H4 (cell line): ENCODE data around the gene TIMM13. TPM values are rescaled to one million over a fixed set of nuclear protein-coding genes. Genes with fewer than 3 reads are reported as not detected.
"Not testable (repeated sequence)": the region's sequence is repeated elsewhere in the genome, so short reads cannot be mapped to it uniquely, and the experiment has no call there.

Source experiments
- DNase-seq: peaks from one replicate; pipeline ENCODE4 v3.0.0-alpha.2; 2015; ENCODE audit warnings: low spot score
- total RNA-seq: library from RNA; depleted of rRNA; stranded (reverse); fragments of >200 nt; shearing (Covaris generic); gene quantifications from 2 replicates; pipeline ENCODE4 v1.2.3, GENCODE V29; 2014; rRNA removed

Gene TIMM13
- 39.9 and 40.8 TPM in 2 replicates for total RNA-seq

GRCh38 chr19:2427429-2428320 is at the start of gene TIMM13:
Gene TIMM13, minus strand, starts transcription at chr19:2427586. Its CDS starts 53 bp downstream, at chr19:2427533.
- DNase-seq, result peak; percentile 93

DNA sequence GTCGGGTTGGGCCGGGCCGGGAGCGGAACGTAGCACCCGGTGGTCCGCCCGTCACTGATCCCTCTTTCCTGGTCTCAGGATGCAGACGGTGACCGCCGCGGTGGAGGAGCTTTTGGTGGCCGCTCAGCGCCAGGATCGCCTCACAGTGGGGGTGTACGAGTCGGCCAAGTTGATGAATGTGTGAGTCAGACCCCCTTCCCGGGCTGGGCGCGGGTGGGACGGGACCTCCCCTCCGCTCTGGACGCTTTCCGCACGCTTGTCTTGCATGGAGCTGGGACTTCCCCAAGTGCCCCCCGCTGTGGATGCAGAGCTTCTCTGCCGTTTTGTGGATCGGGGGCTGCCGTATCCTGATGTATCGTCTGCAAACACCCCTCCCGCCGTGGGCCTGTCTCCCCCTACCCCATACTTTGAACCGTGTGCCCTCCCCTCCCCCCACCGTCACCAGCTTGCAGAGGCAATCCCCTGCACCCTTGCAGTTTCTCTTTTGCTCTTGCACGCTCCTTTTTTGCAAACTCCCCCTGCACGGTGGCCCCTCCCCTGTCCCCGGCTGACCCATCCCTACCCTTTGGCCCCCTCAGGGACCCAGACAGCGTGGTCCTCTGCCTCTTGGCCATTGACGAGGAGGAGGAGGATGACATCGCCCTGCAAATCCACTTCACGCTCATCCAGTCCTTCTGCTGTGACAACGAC is 49.2 kb upstream of the TIMM13 start:
- DNase-seq, result no peak

- peak; percentile 96 for DNase-seq
These were observed 48.5 kb upstream of the TIMM13 start, which contains the start of gene GADD45B for GRCh38 chr19:2475702-2476450. Gene GADD45B, plus strand, starts transcription at chr19:2476127. Its CDS starts 232 bp downstream, at chr19:2476359.

- peak; percentile 54 for DNase-seq
These were observed 47.8 kb upstream of the TIMM13 start for GRCh38 chr19:2475018-2475701.

DNA sequence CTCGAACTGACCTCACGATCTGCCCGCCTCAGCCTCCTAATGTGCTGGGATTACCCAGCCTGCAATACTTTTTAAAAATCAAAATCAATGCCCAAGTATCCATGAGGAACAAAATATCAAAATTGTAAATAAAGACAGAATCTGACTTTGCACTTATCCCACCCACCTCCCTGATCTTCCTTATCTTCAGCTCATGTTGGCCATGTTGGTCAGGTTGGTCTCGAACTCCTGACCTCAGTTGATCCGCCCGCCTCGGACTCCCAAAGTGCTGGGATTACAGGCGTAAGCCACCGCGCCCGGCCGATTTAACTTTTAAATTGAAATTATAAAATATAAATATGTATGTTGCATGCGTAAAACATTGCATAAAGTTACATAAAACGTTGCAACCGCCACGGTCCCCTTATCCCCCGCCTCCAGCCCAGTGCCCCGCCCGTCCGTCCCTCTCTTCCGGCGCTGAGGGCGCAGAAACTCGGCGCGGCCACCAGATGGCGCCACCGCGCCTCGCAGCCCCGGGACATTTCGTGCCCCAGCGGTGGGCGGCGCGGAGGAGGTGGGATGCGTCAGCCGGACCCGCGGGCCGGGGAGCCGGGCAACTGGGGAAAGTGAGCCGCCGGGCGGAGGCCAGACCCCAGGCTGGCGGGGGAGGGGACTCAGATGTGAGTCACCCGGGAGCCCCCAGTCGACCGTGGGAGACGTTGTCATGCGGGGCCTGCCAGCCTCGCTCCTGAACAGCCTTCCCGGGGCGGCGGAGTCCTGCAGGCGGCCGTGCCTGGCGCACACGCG is 47.0 kb upstream of the TIMM13 start:
- DNase-seq, result peak; percentile 71

GRCh38 chr19:2469915-2470200 is 42.5 kb upstream of the TIMM13 start:
- not testable (repeated sequence) for DNase-seq

GRCh38 chr19:2469102-2469914 is 41.9 kb upstream of the TIMM13 start:
- DNase-seq, result peak; percentile 82

- no peak for DNase-seq
These were observed 41.2 kb upstream of the TIMM13 start for GRCh38 chr19:2468596-2468995.

GRCh38 chr19:2464389-2464788 is 37.0 kb upstream of the TIMM13 start:
- DNase-seq, result no peak

- not testable (repeated sequence) for DNase-seq
These were observed 36.3 kb upstream of the TIMM13 start for GRCh38 chr19:2463694-2464093.

GRCh38 chr19:2462635-2463421 is 35.4 kb upstream of the TIMM13 start:
- peak; percentile 86 for DNase-seq

DNA sequence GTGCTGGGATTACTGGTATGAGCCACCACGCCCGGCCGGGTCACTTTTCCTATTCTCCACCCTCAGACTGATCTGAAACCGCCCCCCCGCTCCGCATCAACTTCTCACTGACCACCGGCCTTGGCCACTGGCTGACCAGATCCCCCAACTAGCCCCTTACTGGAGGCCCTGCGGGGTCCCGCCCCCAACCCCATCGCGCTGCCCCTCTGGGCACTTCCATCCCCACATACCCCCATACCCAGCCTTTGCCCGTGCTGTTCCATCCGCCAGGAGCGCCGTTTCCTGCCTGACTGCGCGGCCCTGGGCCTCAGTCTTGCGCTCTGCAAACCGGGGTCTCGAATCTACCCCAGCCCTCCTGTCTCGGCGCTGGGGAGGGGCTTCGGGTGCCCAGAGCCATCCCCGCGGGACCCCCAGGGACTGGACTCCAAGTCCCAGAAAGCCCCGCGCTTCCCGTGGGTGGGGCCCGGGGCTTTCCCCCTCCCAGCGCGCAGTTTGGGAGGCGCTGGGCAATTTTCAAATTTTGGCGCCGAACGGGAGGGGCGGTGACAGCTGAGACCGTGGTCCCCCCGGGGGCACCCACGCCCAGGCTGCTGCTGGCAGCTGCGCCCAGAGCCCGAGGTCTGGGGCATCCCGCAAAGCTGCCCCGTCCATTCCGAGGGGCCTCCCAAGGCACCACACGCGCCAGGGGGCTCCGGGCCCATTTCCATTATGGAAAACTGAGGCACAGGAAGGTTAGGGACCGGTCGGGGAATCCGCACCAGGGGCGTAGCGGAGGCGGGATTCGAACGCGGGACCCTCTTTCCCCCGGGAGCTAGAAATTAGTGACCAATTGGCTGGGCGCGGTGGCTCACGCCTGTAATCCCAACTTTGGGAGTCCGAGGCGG is 34.6 kb upstream of the TIMM13 start:
- peak; percentile 70 for DNase-seq

DNA sequence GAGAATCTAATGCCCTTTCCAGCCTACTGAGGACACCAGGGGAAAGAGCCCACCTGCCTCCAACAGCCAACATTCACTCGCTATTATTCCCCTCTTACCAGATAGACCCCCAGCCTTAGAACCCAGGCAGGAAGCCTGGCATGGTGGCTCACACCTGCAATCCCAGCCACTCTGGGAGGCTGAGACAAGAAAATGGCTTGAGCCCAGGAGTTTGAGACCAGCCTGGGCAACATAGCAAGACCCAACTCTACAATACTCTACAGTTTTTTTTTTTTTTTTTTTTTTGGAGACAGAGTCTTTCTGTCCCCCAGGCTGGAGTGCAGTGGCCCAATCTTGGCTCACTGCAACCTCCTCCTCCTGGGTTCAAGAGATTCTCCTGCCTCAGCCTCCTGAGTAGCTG is 32.9 kb upstream of the TIMM13 start:
- no peak for DNase-seq

DNA sequence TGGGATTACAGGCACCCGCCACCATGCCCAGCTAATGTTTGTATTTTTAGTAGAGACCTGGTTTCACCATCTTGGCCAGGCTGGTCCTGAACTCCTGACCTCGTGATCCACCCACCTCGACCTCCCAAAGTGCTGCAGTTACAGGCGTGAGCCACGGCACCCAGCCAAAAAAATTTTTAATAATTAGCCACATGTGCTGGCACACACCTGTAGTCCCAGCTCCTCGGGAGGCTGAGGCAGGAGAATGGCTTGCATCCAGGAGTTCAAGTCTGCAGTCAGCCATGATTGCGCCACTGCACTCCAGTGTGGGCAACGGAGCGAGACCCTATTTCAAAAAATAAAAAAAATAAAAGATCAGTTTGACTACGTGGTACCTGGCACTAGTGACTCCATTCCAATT is 31.4 kb upstream of the TIMM13 start:
- not testable (repeated sequence) for DNase-seq

DNA sequence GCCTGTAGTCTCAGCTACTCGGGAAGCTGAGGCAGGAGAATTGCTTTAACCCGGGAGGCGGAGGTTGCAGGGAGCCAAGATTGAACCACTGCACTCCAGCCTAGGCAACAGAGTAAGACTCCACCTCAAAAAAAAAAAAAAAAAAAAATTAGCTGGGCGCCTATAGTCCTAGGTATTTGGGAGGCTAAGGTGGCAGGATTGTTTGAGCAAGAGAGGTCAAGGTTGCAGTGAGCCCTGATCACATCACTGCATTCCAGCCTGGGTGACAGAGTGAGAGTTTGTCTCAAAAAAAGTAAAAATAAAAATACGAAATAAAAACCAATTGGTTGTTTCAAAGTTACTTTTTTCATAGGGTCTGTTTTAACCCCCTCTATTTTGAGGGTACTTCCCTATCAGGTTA is 30.7 kb upstream of the TIMM13 start:
- no peak for DNase-seq

DNA sequence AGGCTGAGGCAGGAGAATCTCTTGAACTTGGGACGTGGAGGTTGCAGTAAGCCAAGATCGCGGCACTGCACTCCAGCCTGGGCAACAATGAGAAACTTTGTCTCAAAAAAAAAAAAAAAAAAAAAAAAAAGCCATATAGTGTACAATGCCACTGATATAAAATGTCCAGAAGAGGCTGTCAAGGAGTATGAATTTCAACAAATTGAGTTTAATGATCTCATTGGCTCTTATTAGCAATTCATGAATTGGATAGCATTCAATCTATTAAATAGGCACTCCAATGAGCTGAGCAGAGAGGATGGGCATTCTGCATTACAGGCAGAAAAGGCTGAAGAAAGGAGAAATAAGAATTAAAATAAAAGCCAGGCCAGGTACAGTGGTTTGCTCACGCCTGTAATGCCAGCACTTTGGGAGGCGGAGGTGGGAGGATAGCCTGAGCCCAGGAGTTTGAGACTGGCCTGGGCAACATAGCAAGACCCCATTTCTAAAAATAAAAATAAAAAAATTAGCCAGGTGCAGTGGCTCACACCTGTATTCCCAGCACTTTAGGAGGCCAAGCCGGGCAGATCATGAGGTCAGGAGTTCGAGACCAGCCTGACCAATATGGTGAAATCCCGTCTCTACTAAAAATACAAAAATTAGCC is 30.1 kb upstream of the TIMM13 start:
- DNase-seq, result no peak

- DNase-seq, result no peak
These were observed 28.6 kb upstream of the TIMM13 start for GRCh38 chr19:2455851-2456570.
